Breast epithelium (tissue), 3 donors: Measurements from ENCODE around the gene FGD2.

ENCODE experiments used
- POLR2A ChIP-seq: fragments of 450-650 bp; IDR thresholded peaks from one replicate; pipeline ENCODE4 v1.6.1; 2016; ENCODE audit warnings: antibody characterized with exemption, mild to moderate bottlenecking, moderate library complexity
- TF ChIP-seq, protein P1 (sequence below), 3 donors: fragments of 450-650 bp; IDR thresholded peaks; one replicate each; pipeline ENCODE4 v1.5.1; 2016 to 2017; ENCODE audit warnings: antibody characterized with exemption in 3 of 3, mild to moderate bottlenecking in 3 of 3, moderate library complexity in 3 of 3

DNA sequence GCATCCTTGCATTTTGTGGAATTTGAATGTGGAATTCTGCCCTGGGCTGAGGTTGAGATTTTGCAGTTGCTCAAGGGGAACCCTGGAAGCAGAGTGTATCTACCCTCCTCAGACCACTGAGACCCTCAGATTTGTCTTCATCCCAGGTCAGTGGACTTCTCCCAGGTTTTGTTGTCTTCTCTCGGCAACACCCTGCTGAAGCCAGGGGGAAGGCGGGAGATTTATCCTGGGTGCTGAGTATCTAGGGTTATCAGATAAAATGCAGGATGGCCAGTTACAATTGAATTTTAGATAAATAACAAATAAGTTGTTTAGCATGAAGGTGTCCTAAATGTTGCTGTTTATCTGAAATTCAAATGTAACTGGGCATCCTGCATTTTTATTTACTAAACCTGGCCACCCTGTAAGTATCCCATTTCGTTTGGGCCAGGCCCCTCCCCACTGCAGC lies 43.0 kb downstream of the FGD2 start:
- TF ChIP-seq POLR2A, result no peak
- TF ChIP-seq, protein P1, sequence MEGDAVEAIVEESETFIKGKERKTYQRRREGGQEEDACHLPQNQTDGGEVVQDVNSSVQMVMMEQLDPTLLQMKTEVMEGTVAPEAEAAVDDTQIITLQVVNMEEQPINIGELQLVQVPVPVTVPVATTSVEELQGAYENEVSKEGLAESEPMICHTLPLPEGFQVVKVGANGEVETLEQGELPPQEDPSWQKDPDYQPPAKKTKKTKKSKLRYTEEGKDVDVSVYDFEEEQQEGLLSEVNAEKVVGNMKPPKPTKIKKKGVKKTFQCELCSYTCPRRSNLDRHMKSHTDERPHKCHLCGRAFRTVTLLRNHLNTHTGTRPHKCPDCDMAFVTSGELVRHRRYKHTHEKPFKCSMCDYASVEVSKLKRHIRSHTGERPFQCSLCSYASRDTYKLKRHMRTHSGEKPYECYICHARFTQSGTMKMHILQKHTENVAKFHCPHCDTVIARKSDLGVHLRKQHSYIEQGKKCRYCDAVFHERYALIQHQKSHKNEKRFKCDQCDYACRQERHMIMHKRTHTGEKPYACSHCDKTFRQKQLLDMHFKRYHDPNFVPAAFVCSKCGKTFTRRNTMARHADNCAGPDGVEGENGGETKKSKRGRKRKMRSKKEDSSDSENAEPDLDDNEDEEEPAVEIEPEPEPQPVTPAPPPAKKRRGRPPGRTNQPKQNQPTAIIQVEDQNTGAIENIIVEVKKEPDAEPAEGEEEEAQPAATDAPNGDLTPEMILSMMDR (IDR thresholded peaks at IDR 0.05), result no peak
